H9 (cell line): Measurements from ENCODE around the gene MOSMO. TPM values are rescaled to one million over a fixed set of nuclear protein-coding genes. Genes with fewer than 3 reads are reported as not detected.

Experiments
- DNase-seq: peaks from one replicate; pipeline ENCODE4 v3.0.0-alpha.2; 2017
- H2AFZ ChIP-seq: one replicate; pipeline ENCODE4 v1.6.1; 2013; ENCODE audit warnings: mild to moderate bottlenecking, low read length, control low read depth, moderate library complexity
- H2AK5ac ChIP-seq: 2 replicates; pipeline ENCODE4 v1.6.1; 2013; ENCODE audit warnings: low read length, control low read depth, mixed read lengths; ENCODE audit not compliant: insufficient read length
- H2BK120ac ChIP-seq: one replicate; pipeline ENCODE4 v1.6.1; 2013; ENCODE audit warnings: low read depth, mild to moderate bottlenecking, low read length, control low read depth, inconsistent platforms; ENCODE audit not compliant: poor library complexity, severe bottlenecking
- H2BK12ac ChIP-seq: 2 replicates; pipeline ENCODE4 v1.6.1; 2013; ENCODE audit warnings: low read length, control low read depth, mixed read lengths, low read depth; ENCODE audit not compliant: insufficient read length
- H2BK15ac ChIP-seq: 2 replicates; pipeline ENCODE4 v1.6.1; 2013; ENCODE audit warnings: low read depth, low read length, control low read depth
- H2BK20ac ChIP-seq: one replicate; pipeline ENCODE4 v1.6.1; 2013; ENCODE audit warnings: low read depth, mild to moderate bottlenecking, low read length, control low read depth, inconsistent platforms; ENCODE audit not compliant: poor library complexity, severe bottlenecking
- H2BK5ac ChIP-seq: 2 replicates; pipeline ENCODE4 v1.6.1; 2013; ENCODE audit warnings: low read length, control low read depth, mixed read lengths; ENCODE audit not compliant: insufficient read length
- H3K14ac ChIP-seq: 2 replicates; pipeline ENCODE4 v1.6.1; 2013; ENCODE audit warnings: low read length, control low read depth; ENCODE audit not compliant: insufficient read depth
- H3K18ac ChIP-seq: 2 replicates; pipeline ENCODE4 v1.6.1; 2013; ENCODE audit warnings: low read depth, mild to moderate bottlenecking, mixed read lengths, low read length, control low read depth; ENCODE audit not compliant: insufficient read length
- H3K23ac ChIP-seq: 2 replicates; pipeline ENCODE4 v1.6.1; 2013; ENCODE audit warnings: low read length, control low read depth, mixed read lengths, low read depth; ENCODE audit not compliant: insufficient read length
- H3K23me2 ChIP-seq: 2 replicates; pipeline ENCODE4 v1.6.1; 2013; ENCODE audit warnings: low read depth, mild to moderate bottlenecking, mixed read lengths, low read length, control low read depth; ENCODE audit not compliant: insufficient read length, poor library complexity, severe bottlenecking
- H3K27ac ChIP-seq: 2 replicates; pipeline ENCODE4 v1.5.1; 2013; ENCODE audit warnings: low read length, control low read depth, mixed read lengths, low read depth; ENCODE audit not compliant: insufficient read length
- H3K27me3 ChIP-seq: 2 replicates; pipeline ENCODE4 v1.6.1; 2013; ENCODE audit warnings: low read length, control low read depth, inconsistent platforms; ENCODE audit not compliant: insufficient read depth
- H3K4ac ChIP-seq: 2 replicates; pipeline ENCODE4 v1.6.1; 2013; ENCODE audit warnings: low read depth, mild to moderate bottlenecking, control low read depth, inconsistent platforms, low read length, moderate library complexity
- H3K4me1 ChIP-seq: 2 replicates; pipeline ENCODE4 v1.6.1; 2013; ENCODE audit warnings: low read length, control low read depth, inconsistent platforms; ENCODE audit not compliant: insufficient read depth
- H3K4me2 ChIP-seq: 2 replicates; pipeline ENCODE4 v1.6.1; 2013; ENCODE audit warnings: low read length, control low read depth, mixed read lengths; ENCODE audit not compliant: insufficient read length, insufficient read depth
- H3K56ac ChIP-seq: 2 replicates; pipeline ENCODE4 v1.6.1; 2013; ENCODE audit warnings: low read depth, mild to moderate bottlenecking, mixed read lengths, low read length, control low read depth; ENCODE audit not compliant: insufficient read length
- H3K79me1 ChIP-seq: 2 replicates; pipeline ENCODE4 v1.6.1; 2013; ENCODE audit warnings: low read depth, mild to moderate bottlenecking, moderate library complexity, low read length, control low read depth, inconsistent platforms; ENCODE audit not compliant: insufficient read depth, poor library complexity, severe bottlenecking
- H3K79me2 ChIP-seq: 2 replicates; pipeline ENCODE4 v1.6.1; 2013; ENCODE audit warnings: low read length, control low read depth, inconsistent platforms; ENCODE audit not compliant: insufficient read depth
- H3K9ac ChIP-seq: 2 replicates; pipeline ENCODE4 v1.6.1; 2013; ENCODE audit warnings: low read length, control low read depth, mixed read lengths; ENCODE audit not compliant: insufficient read length; ENCODE audit errors: extremely low read depth
- H3K9me3 ChIP-seq: one replicate; pipeline ENCODE4 v1.6.1; 2013; ENCODE audit warnings: low read depth, low read length, inconsistent platforms; ENCODE audit not compliant: control insufficient read depth
- H3T11ph ChIP-seq: one replicate; pipeline ENCODE4 v1.6.1; 2013; ENCODE audit warnings: mild to moderate bottlenecking, low read length, control low read depth, inconsistent platforms
- H4K20me1 ChIP-seq: one replicate; pipeline ENCODE4 v1.6.1; 2013; ENCODE audit not compliant: control insufficient read depth, insufficient read length, insufficient read depth
- H4K5ac ChIP-seq: 2 replicates; pipeline ENCODE4 v1.6.1; 2013; ENCODE audit warnings: low read depth, mild to moderate bottlenecking, mixed read lengths, low read length, control low read depth; ENCODE audit not compliant: insufficient read length
- H4K8ac ChIP-seq: replicated peaks from 2 replicates; pipeline ENCODE4 v1.6.1; 2013; ENCODE audit warnings: low read length, control low read depth, mixed read lengths, low read depth; ENCODE audit not compliant: insufficient read length
- H4K91ac ChIP-seq: 2 replicates; pipeline ENCODE4 v1.6.1; 2013; ENCODE audit warnings: low read depth, mild to moderate bottlenecking, moderate library complexity, mixed read lengths, low read length, control low read depth; ENCODE audit not compliant: insufficient read length
- H3K27ac Mint-ChIP-seq, 3 experiments: 2 replicates in 2 of 3; 3 replicates in 1 of 3; pipeline ENCODE4 v1.8.0; 2020 to 2021; ENCODE audit warnings: mixed read lengths in 3 of 3, mild to moderate bottlenecking in 1 of 3, moderate library complexity in 1 of 3
- H3K27me3 Mint-ChIP-seq: 2 replicates; pipeline ENCODE4 v1.8.0; 2021; ENCODE audit warnings: low read depth, mild to moderate bottlenecking, moderate library complexity, mixed read lengths
- H3K36me3 Mint-ChIP-seq, 3 experiments: 2 replicates in 2 of 3; 3 replicates in 1 of 3; pipeline ENCODE4 v1.8.0; 2020 to 2021; ENCODE audit warnings: low read depth in 3 of 3, mixed read lengths in 3 of 3; ENCODE audit not compliant: insufficient read depth in 1 of 3
- H3K4me1 Mint-ChIP-seq, 2 experiments: 2 replicates each; pipeline ENCODE4 v1.8.0; 2020; ENCODE audit warnings: mixed read lengths in 2 of 2
- H3K4me3 Mint-ChIP-seq, 2 experiments: 2 replicates in 1 of 2; 3 replicates in 1 of 2; pipeline ENCODE4 v1.8.0; 2020 to 2021; ENCODE audit warnings: mild to moderate bottlenecking in 2 of 2, mixed read lengths in 2 of 2, moderate library complexity in 1 of 2
- H3K9me3 Mint-ChIP-seq, 2 experiments: 2 replicates in 1 of 2; 3 replicates in 1 of 2; pipeline ENCODE4 v1.8.0; 2020; ENCODE audit warnings: mild to moderate bottlenecking in 2 of 2, mixed read lengths in 2 of 2, moderate library complexity in 1 of 2
- WGBS: extraction: QIAGEN DNeasy Blood & Tissue Kit; methylation state at CpG from one replicate; pipeline ENCODE4 v1.1.7; 2013; ENCODE audit warnings: missing lambda C conversion rate, low lambda C conversion rate, mixed read lengths; ENCODE audit not compliant: insufficient read length; ENCODE audit errors: extremely low coverage; 5-methylcytosine and 5-hydroxymethylcytosine counted together
- total RNA-seq: library from RNA; stranded (reverse); gene quantifications from 2 replicates; pipeline ENCODE4 v1.2.1, GENCODE V29; 2021
- TF ChIP-seq, protein P1 (sequence below): fragments of 200-600 bp; sonication (generic); conservative IDR thresholded peaks from 3 replicates; pipeline ENCODE4 v1.8.0; 2021; ENCODE audit warnings: antibody characterized with exemption, mild to moderate bottlenecking

The MOSMO gene
- total RNA-seq, 1 experiment from 2014 or later = 13.5 TPM

DNA sequence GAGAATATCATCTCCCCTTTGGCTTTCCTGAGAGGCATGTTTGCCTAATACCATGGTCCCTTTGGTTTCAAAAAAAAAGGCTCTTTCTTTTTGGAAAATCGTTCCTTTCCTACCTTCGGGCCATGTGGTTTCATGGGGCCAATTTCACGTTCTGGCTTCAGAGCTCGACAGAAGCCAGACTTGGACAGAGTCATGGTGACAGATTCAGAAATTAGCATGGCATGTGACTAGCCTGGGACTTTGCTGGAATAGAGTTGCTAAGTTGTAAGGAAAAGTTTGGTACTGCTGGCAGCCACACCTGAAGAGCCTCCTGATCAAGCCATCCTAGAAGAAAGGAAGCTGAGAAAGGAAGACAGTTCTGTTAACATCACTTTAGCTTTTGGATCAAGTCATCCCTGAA, 82.0 kb downstream of the MOSMO start:
- H3K4me2 ChIP-seq = no peak overlapping the region
- no peaks in the 10 kb centered on the region for H3K23me2 ChIP-seq
- H2BK120ac ChIP-seq = no peak overlapping the region
- no peak overlapping the region for H3K18ac ChIP-seq
- H4K91ac ChIP-seq = no peak overlapping the region
- no peaks in the 10 kb centered on the region for H3K79me2 ChIP-seq
- H3K56ac ChIP-seq = no peak overlapping the region
- no peak overlapping the region for H3K4ac ChIP-seq
- peaks cover 11 to 14% of the 10 kb centered on the region in 2 experiments for H3K4me1 Mint-ChIP-seq
- H2BK15ac ChIP-seq = no peak overlapping the region
- H3K23ac ChIP-seq = no peak overlapping the region
- no peaks in the 10 kb centered on the region for H3K36me3 Mint-ChIP-seq
- H2AFZ ChIP-seq = no peak overlapping the region
- H2BK12ac ChIP-seq = no peak overlapping the region
- no peak overlapping the region for H2BK20ac ChIP-seq
- H3K27me3 ChIP-seq = no peaks in the 10 kb centered on the region
- H3K9ac ChIP-seq = no peak overlapping the region
- H3K27me3 Mint-ChIP-seq = no peaks in the 10 kb centered on the region; the same call in none of the 2 replicates
- no peaks in the 10 kb centered on the region; the same call in 1 of the 2 replicates for H3K4me1 ChIP-seq
- no peak for DNase-seq
- H2AK5ac ChIP-seq = no peak overlapping the region
- H3T11ph ChIP-seq = no peak overlapping the region
- TF ChIP-seq, protein P1, sequence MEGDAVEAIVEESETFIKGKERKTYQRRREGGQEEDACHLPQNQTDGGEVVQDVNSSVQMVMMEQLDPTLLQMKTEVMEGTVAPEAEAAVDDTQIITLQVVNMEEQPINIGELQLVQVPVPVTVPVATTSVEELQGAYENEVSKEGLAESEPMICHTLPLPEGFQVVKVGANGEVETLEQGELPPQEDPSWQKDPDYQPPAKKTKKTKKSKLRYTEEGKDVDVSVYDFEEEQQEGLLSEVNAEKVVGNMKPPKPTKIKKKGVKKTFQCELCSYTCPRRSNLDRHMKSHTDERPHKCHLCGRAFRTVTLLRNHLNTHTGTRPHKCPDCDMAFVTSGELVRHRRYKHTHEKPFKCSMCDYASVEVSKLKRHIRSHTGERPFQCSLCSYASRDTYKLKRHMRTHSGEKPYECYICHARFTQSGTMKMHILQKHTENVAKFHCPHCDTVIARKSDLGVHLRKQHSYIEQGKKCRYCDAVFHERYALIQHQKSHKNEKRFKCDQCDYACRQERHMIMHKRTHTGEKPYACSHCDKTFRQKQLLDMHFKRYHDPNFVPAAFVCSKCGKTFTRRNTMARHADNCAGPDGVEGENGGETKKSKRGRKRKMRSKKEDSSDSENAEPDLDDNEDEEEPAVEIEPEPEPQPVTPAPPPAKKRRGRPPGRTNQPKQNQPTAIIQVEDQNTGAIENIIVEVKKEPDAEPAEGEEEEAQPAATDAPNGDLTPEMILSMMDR = no peak
- H4K8ac ChIP-seq = no peak overlapping the region
- H3K9me3 Mint-ChIP-seq = no peaks in the 10 kb centered on the region
- H2BK5ac ChIP-seq = no peak overlapping the region
- H3K9me3 ChIP-seq = no peaks in the 10 kb centered on the region
- H3K27ac ChIP-seq = no peak overlapping the region
- no peaks in the 10 kb centered on the region for H3K79me1 ChIP-seq
- H4K20me1 ChIP-seq = no peaks in the 10 kb centered on the region
- no peak overlapping the region for H3K27ac Mint-ChIP-seq
- no CpG with 5 or more reads among the region's 4 CpGs for WGBS
- H4K5ac ChIP-seq = no peak overlapping the region
- no peak overlapping the region for H3K4me3 Mint-ChIP-seq
- no peak overlapping the region for H3K14ac ChIP-seq
